HCT116 (cell line): ENCODE data around the gene ANXA3. TPM values are rescaled to one million over a fixed set of nuclear protein-coding genes. Genes with fewer than 3 reads are reported as not detected.

Experiments
- ATAC-seq: fragments of 200-7000 bp; cut with Tn5 transposase; 2 replicates; pipeline ENCODE4 v1.9.1; 2020; ENCODE audit warnings: mild to moderate bottlenecking, moderate library complexity
- BruUV-seq: library from RNA; stranded (reverse); fragments of 400-500 nt; replicated peaks from 2 replicates; lab custom pipeline; 2021; lab: Mats Ljungman, UMichigan
- CTCF ChIA-PET: fragments of 300-600 bp; sonication (Branson Sonifier 250); formaldehyde crosslinking; loops from one replicate; lab custom pipeline; 2021; ENCODE audit warnings: antibody characterized with exemption; lab: Charles Lee
- POLR2A ChIA-PET: fragments of 300-600, 350-600 bp; sonication (Branson Sonifier 250); formaldehyde crosslinking; loops from one replicate; lab custom pipeline; 2021; ENCODE audit warnings: antibody characterized with exemption; lab: Charles Lee
- RAD21 ChIA-PET, 2 experiments: fragments of 300-600 bp; sonication (Branson Sonifier 250); formaldehyde crosslinking; loops; one replicate each; lab custom pipeline; 2023; ENCODE audit warnings: low total read pairs in 2 of 2; ENCODE audit not compliant: uncharacterized antibody in 2 of 2, unreplicated experiment in 2 of 2, low non-redundant PET in 1 of 2; lab: Charles Lee
- DNase-seq: peaks from one replicate; pipeline ENCODE4 v3.0.0-alpha.2; 2010; ENCODE audit warnings: low read depth, low spot score
- H2AFZ ChIP-seq: fragments of 200-600 bp; shearing (Covaris generic), sonication (generic); 2 replicates; pipeline ENCODE4 v1.6.1; 2017; ENCODE audit warnings: low read depth, mixed run types, mixed read lengths, antibody characterized with exemption, low read length; ENCODE audit not compliant: poor library complexity, severe bottlenecking
- H3K27ac ChIP-seq: 2 replicates; pipeline ENCODE4 v1.5.1; 2012; ENCODE audit warnings: low read depth, low read length
- H3K27me3 ChIP-seq: fragments of 200-600 bp; sonication (generic); 2 replicates; pipeline ENCODE4 v1.6.1; 2016; ENCODE audit warnings: mixed run types, low read length, mixed read lengths; ENCODE audit not compliant: insufficient read depth
- H3K36me3 ChIP-seq, 2 experiments: fragments of 200-500 bp in 1 of 2; fragments of 200-600 bp in 1 of 2; sonication (Bioruptor generic) in 1 of 2; sonication (generic) in 1 of 2; 2 replicates each; pipeline versions ENCODE4 v1.5.1 to v1.6.1; 2014 to 2016; ENCODE audit warnings: low read length in 2 of 2, inconsistent platforms in 1 of 2, mixed read lengths in 1 of 2, mixed run types in 1 of 2; ENCODE audit not compliant: insufficient read depth in 2 of 2, control insufficient read depth in 1 of 2
- H3K4me1 ChIP-seq, 2 experiments: fragments of 200-600 bp in 1 of 2; sonication (generic) in 1 of 2; 2 replicates each; pipeline versions ENCODE4 v1.5.1 to v1.6.1; 2012 to 2017; ENCODE audit warnings: low read length in 2 of 2, inconsistent platforms in 1 of 2, mild to moderate bottlenecking in 1 of 2, mixed read lengths in 1 of 2, mixed run types in 1 of 2, moderate library complexity in 1 of 2; ENCODE audit not compliant: insufficient read depth in 2 of 2, control insufficient read depth in 1 of 2
- H3K4me2 ChIP-seq: fragments of 200-600 bp; sonication (generic); 2 replicates; pipeline ENCODE4 v1.6.1; 2017; ENCODE audit warnings: mixed run types, low read length, mixed read lengths
- H3K4me3 ChIP-seq, 2 experiments: fragments of 200-600 bp in 1 of 2; sonication (generic) in 1 of 2; replicated peaks in 1 of 2; 2 replicates each; pipeline ENCODE4 v1.5.1; 2011 to 2016; ENCODE audit warnings: low read length in 2 of 2, control low read depth in 1 of 2, low read depth in 1 of 2, mild to moderate bottlenecking in 1 of 2, mixed read lengths in 1 of 2, mixed run types in 1 of 2
- H3K79me2 ChIP-seq: fragments of 200-600 bp; sonication (generic); 2 replicates; pipeline ENCODE4 v1.6.1; 2017; ENCODE audit warnings: mild to moderate bottlenecking, mixed run types, low read length, moderate library complexity, mixed read lengths; ENCODE audit not compliant: insufficient read depth
- H3K9ac ChIP-seq: fragments of 200-600 bp; sonication (generic); 2 replicates; pipeline ENCODE4 v1.6.1; 2016; ENCODE audit warnings: low read length, mixed read lengths
- H3K9me2 ChIP-seq: fragments of 200-600 bp; sonication (generic), shearing (Covaris generic); 2 replicates; pipeline ENCODE4 v1.6.1; 2017; ENCODE audit warnings: mixed run types, mild to moderate bottlenecking, moderate library complexity; ENCODE audit not compliant: insufficient read depth
- H3K9me3 ChIP-seq, 2 experiments: fragments of 200-500 bp in 1 of 2; fragments of 200-600 bp in 1 of 2; sonication (Bioruptor generic) in 1 of 2; sonication (generic) in 1 of 2; 2 replicates each; pipeline ENCODE4 v1.6.1; 2014 to 2017; ENCODE audit warnings: low read length in 2 of 2, mixed read lengths in 2 of 2, inconsistent platforms in 1 of 2, low read depth in 1 of 2, mild to moderate bottlenecking in 1 of 2, mixed run types in 1 of 2, moderate library complexity in 1 of 2; ENCODE audit not compliant: control insufficient read depth in 1 of 2, insufficient read depth in 1 of 2
- H4K20me1 ChIP-seq: fragments of 200-600 bp; sonication (generic), shearing (Covaris generic); 2 replicates; pipeline ENCODE4 v1.6.1; 2017; ENCODE audit warnings: mixed run types, mild to moderate bottlenecking, moderate library complexity; ENCODE audit not compliant: insufficient read depth
- CEBPB ChIP-seq: IDR thresholded peaks from 2 replicates; pipeline ENCODE4 v1.6.1; 2012; ENCODE audit warnings: low read depth
- EGR1 ChIP-seq: IDR thresholded peaks from 2 replicates; pipeline ENCODE4 v1.6.1; 2012; ENCODE audit warnings: low read depth
- ELF1 ChIP-seq: IDR thresholded peaks from 2 replicates; pipeline ENCODE4 v1.6.1; 2012; ENCODE audit warnings: low read depth, borderline replicate concordance
- EZH2phosphoT487 ChIP-seq: fragments of 200-600 bp; IDR thresholded peaks from 2 replicates; pipeline ENCODE4 v1.6.1; 2018; ENCODE audit warnings: antibody characterized with exemption, borderline replicate concordance
- JUND ChIP-seq: IDR thresholded peaks from 2 replicates; pipeline ENCODE4 v1.6.1; 2012
- MAX ChIP-seq: IDR thresholded peaks from 2 replicates; pipeline ENCODE4 v1.6.1; 2012
- POLR2A ChIP-seq: IDR thresholded peaks from 2 replicates; pipeline ENCODE4 v1.7.0; 2011; ENCODE audit warnings: borderline replicate concordance; ENCODE audit not compliant: insufficient read depth, insufficient read length; ENCODE audit errors: extremely low read depth
- RAD21 ChIP-seq: IDR thresholded peaks from 2 replicates; pipeline ENCODE4 v1.6.1; 2012; ENCODE audit warnings: low read depth, mild to moderate bottlenecking
- REST ChIP-seq: IDR thresholded peaks from 2 replicates; pipeline ENCODE4 v1.6.1; 2012; ENCODE audit warnings: low read depth
- SIN3A ChIP-seq: IDR thresholded peaks from 2 replicates; pipeline ENCODE4 v1.6.1; 2012; ENCODE audit warnings: low read depth
- SP1 ChIP-seq: IDR thresholded peaks from 2 replicates; pipeline ENCODE4 v1.6.1; 2012; ENCODE audit warnings: low read depth
- SRF ChIP-seq: IDR thresholded peaks from 2 replicates; pipeline ENCODE4 v1.6.1; 2012; ENCODE audit warnings: low read depth
- TCF7L2 ChIP-seq: IDR thresholded peaks from 2 replicates; pipeline ENCODE4 v1.7.0; 2011; ENCODE audit warnings: borderline replicate concordance, inconsistent platforms; ENCODE audit not compliant: insufficient read depth, insufficient read length; ENCODE audit errors: extremely low read depth
- YY1 ChIP-seq: IDR thresholded peaks from 2 replicates; pipeline ENCODE4 v1.6.1; 2011; ENCODE audit warnings: low read length, low read depth, moderate library complexity, mild to moderate bottlenecking; ENCODE audit not compliant: insufficient replicate concordance; ENCODE audit errors: extremely low read depth
- ZBTB33 ChIP-seq: IDR thresholded peaks from 2 replicates; pipeline ENCODE4 v1.6.1; 2011; ENCODE audit warnings: mild to moderate bottlenecking, low read length, moderate library complexity; ENCODE audit not compliant: insufficient replicate concordance; ENCODE audit errors: extremely low read depth
- ZFX ChIP-seq: fragments of 450-650 bp; IDR thresholded peaks from 2 replicates; pipeline ENCODE4 v1.6.1; 2017
- ZNF274 ChIP-seq: fragments of 200-500 bp; sonication (Bioruptor generic); IDR thresholded peaks from 2 replicates; pipeline ENCODE4 v1.6.1; 2014; ENCODE audit warnings: mild to moderate bottlenecking, low read depth, low read length, inconsistent platforms
- intact Hi-C: fragments of 100-400 bp; cut with micrococcal nuclease; formaldehyde crosslinking; loops from 2 replicates; pipeline ENCODE4 v1.10.0; 2022
- total RNA-seq: library from RNA; stranded (reverse); gene quantifications from one replicate; pipeline ENCODE4 v1.2.1, GENCODE V29; 2021; ENCODE audit not compliant: unreplicated experiment

ANXA3 gene
- total RNA-seq, 1 experiment from 2014 or later: 158 TPM

GRCh38 chr4:78513411-78513975 is 38.1 kb upstream of the ANXA3 start:
- H3K9me2 ChIP-seq: no peaks in the 10 kb centered on the region
- no peak for ATAC-seq
- no peaks in the 10 kb centered on the region for H3K79me2 ChIP-seq
- no peak for DNase-seq
- H3K27ac ChIP-seq: no peak overlapping the region
- no peaks in the 10 kb centered on the region for H3K9me3 ChIP-seq
- ChIA-PET POLR2A (no interaction called here), CTCF (no interaction called here), RAD21 (no interaction called here)
- H3K4me1 ChIP-seq: no peaks in the 10 kb centered on the region
- H4K20me1 ChIP-seq: no peaks in the 10 kb centered on the region
- intact Hi-C loops: loop anchor here (10.0 kb wide), 1 partner anchor 351 kb away; no protein-coding TSS in a partner anchor
- no peak overlapping the region for H3K4me2 ChIP-seq
- H3K4me3 ChIP-seq: no peak overlapping the region
- no peaks in the 10 kb centered on the region for H3K27me3 ChIP-seq
- TF ChIP-seq SRF (no peak), REST (no peak), MAX (no peak), POLR2A (no peak), RAD21 (no peak), EGR1 (no peak), EZH2phosphoT487 (no peak), YY1 (no peak), ZNF274 (no peak), JUND (no peak), ZFX (no peak), ZBTB33 (no peak), SIN3A (no peak), ELF1 (no peak), TCF7L2 (no peak), CEBPB (no peak), SP1 (no peak)
- H2AFZ ChIP-seq: no peak overlapping the region
- H3K9ac ChIP-seq: no peak overlapping the region
- BruUV-seq: no TSS peak
- H3K36me3 ChIP-seq: no peaks in the 10 kb centered on the region; a peak in 1 of 4 replicates
